ENCODE measurements around the gene ALCAM. TPM values are rescaled to one million over a fixed set of nuclear protein-coding genes. Genes with fewer than 3 reads are reported as not detected.

Gene ALCAM
- total RNA-seq, 1 experiment from 2014 or later: 36.8 TPM

DNA sequence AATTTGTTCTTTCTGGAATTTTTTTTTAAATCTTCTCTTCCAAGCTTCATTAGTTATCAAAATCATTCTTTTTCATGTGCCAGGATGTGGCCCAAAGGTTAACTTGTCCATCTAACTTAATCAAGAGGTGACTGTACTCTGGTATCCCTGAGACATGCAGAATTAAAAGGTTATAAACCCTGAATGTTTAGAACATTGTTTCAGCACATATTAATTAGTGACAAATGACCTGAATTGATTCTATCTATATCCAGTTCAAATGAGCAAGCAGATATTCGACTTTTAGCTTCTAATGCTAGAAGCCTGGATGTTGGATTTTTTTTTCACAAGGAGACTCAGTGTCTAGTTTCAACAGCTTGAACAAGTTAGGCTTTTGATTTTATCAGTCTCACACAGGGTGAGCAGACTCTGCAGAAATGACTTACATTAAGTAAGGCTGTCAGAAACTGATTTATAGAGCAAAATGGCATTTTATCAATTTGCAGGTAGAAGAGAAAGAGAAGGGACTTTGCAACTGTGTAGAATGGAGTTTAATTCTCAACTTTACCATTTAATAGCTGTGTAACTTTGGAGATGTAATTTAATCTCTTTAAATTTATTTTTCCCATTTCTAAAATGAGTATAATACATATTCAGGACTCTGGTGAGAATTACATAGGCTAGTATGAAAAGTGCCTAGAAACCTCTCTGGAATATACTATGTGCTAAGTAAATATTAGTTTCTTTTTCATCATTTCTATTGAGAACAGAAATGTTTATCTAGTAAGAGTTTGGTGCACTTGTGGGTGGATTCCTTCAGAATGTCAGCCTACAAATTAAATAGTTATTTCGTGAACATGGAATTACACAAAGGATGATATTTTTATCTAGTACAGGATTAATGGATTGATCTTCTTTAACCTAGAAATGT lies 100.0 kb downstream of the ALCAM start:
- CTCF ChIA-PET: no interaction called here
- Histone ChIP-seq H3K27ac (ENCODE audit: low read depth, low read length, poor library complexity, severe bottlenecking) (no peak overlapping the region), H3K4me3 (ENCODE audit: low read depth, low read length, poor library complexity, severe bottlenecking) (no peak overlapping the region), H3K9me3 (ENCODE audit: low read depth, low read length, poor library complexity, severe bottlenecking) (no peaks in the 10 kb centered on the region), H3K36me3 (ENCODE audit: insufficient read depth, low read length, poor library complexity, severe bottlenecking) (no peaks in the 10 kb centered on the region), H3K27me3 (replicated peaks; ENCODE audit: insufficient read depth, low read depth, low read length, poor library complexity) (no peaks in the 10 kb centered on the region), H3K4me1 (ENCODE audit: insufficient read depth, low read length, poor library complexity, severe bottlenecking) (peaks cover 11% of the 10 kb centered on the region)
- intact Hi-C loops (cut with micrococcal nuclease; ENCODE audit: unreplicated experiment): no loop called here
- BruUV-seq (replicated peaks): no TSS peak
- POLR2A ChIA-PET (ENCODE audit: low non-redundant PET): no interaction called here
- TF ChIP-seq EZH2 (IDR thresholded peaks at IDR 0.05; ENCODE audit: borderline replicate concordance, low read depth, low read length, poor library complexity, severe bottlenecking) (no peak), CTCF (conservative IDR thresholded peaks at IDR 0.05; ENCODE audit: low read depth, low read length) (no peak)
- peak; percentile 33 for DNase-seq (ENCODE audit: low spot score)

GRCh38 chr3:105470851-105471250 lies 104.1 kb downstream of the ALCAM start:
- H3K36me3 ChIP-seq (ENCODE audit: insufficient read depth, low read length, poor library complexity, severe bottlenecking): no peaks in the 10 kb centered on the region
- CTCF ChIA-PET: no interaction called here
- DNase-seq (ENCODE audit: low spot score): no peak
- POLR2A ChIA-PET (ENCODE audit: low non-redundant PET): no interaction called here
- H3K27me3 ChIP-seq (replicated peaks; ENCODE audit: insufficient read depth, low read depth, low read length, poor library complexity): no peaks in the 10 kb centered on the region
- intact Hi-C loops (cut with micrococcal nuclease; ENCODE audit: unreplicated experiment): no loop called here
- TF ChIP-seq EZH2 (IDR thresholded peaks at IDR 0.05; ENCODE audit: borderline replicate concordance, low read depth, low read length, poor library complexity, severe bottlenecking) (no peak), CTCF (conservative IDR thresholded peaks at IDR 0.05; ENCODE audit: low read depth, low read length) (no peak)
- no peaks in the 10 kb centered on the region for H3K9me3 ChIP-seq (ENCODE audit: low read depth, low read length, poor library complexity, severe bottlenecking)
- no peak overlapping the region for H3K4me3 ChIP-seq (ENCODE audit: low read depth, low read length, poor library complexity, severe bottlenecking)
- BruUV-seq (replicated peaks): no TSS peak
- no peak overlapping the region for H3K27ac ChIP-seq (ENCODE audit: low read depth, low read length, poor library complexity, severe bottlenecking)
- peaks cover 8% of the 10 kb centered on the region for H3K4me1 ChIP-seq (ENCODE audit: insufficient read depth, low read length, poor library complexity, severe bottlenecking)

DNA sequence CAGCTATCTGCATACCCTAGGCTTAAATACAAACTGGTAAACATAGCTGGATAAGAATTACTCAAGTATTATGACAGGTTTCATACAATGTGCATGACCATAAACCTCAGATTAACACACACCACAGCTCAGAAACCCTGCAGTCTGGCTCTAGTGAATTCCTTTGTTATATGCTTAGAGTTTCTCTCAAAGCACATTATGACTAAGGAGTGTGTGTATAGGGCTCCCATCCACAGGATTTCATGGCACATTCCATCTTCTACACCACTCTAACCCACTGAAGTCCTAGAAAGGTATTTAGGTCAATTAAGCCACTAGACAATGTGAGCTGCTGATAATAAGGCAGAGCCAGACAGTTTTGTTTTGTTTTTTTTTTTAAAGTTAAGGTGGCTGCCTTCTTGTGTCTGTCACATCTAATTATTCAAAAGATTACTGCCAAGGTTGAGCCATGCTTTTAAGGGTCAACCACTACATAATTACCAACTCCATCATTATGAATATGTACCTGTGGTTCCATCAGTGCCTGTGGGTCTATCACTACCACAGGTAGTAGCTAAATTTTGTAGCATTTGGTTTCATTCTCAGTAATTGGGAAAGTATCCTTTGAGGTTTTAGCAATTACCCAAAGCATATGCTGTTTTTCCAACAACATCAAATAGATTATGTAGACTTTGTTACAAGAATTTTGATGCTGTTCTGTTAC lies 107.0 kb downstream of the ALCAM start:
- H3K4me1 ChIP-seq (ENCODE audit: insufficient read depth, low read length, poor library complexity, severe bottlenecking): peaks cover 4% of the 10 kb centered on the region
- H3K9me3 ChIP-seq (ENCODE audit: low read depth, low read length, poor library complexity, severe bottlenecking): peaks cover 12% of the 10 kb centered on the region
- H3K27me3 ChIP-seq (replicated peaks; ENCODE audit: insufficient read depth, low read depth, low read length, poor library complexity): no peaks in the 10 kb centered on the region
- H3K36me3 ChIP-seq (ENCODE audit: insufficient read depth, low read length, poor library complexity, severe bottlenecking): no peaks in the 10 kb centered on the region
- CTCF ChIA-PET: no interaction called here
- POLR2A ChIA-PET (ENCODE audit: low non-redundant PET): no interaction called here
- H3K4me3 ChIP-seq (ENCODE audit: low read depth, low read length, poor library complexity, severe bottlenecking): no peak overlapping the region
- intact Hi-C loops (cut with micrococcal nuclease; ENCODE audit: unreplicated experiment): no loop called here
- no TSS peak for BruUV-seq (replicated peaks)
- H3K27ac ChIP-seq (ENCODE audit: low read depth, low read length, poor library complexity, severe bottlenecking): no peak overlapping the region
- DNase-seq (ENCODE audit: low spot score): peak; percentile 36
- TF ChIP-seq CTCF (conservative IDR thresholded peaks at IDR 0.05; ENCODE audit: low read depth, low read length) (no peak), EZH2 (IDR thresholded peaks at IDR 0.05; ENCODE audit: borderline replicate concordance, low read depth, low read length, poor library complexity, severe bottlenecking) (no peak)
